Tibial nerve (tissue), 4 donors: ENCODE results near the gene ACKR2. TPM values are rescaled to one million over a fixed set of nuclear protein-coding genes. Genes with fewer than 3 reads are reported as not detected.
"Not testable (repeated sequence)": the region's sequence is repeated elsewhere in the genome, so short reads cannot be mapped to it uniquely, and the experiment has no call there.

Source experiments
- DNase-seq, 2 donors: peaks; one replicate each; pipeline ENCODE4 v3.0.0-alpha.2; 2019; ENCODE audit warnings: low spot score in 2 of 2
- H3K27ac ChIP-seq, 4 donors: fragments of 200-600 bp; sonication (generic) in 3 of 4; one replicate each; pipeline ENCODE4 v1.5.1; 2017 to 2019; ENCODE audit warnings: mild to moderate bottlenecking in 1 of 4
- H3K27me3 ChIP-seq, 2 donors: fragments of 200-600 bp; sonication (generic) in 1 of 2; one replicate each; pipeline versions ENCODE4 v1.5.1 to v1.6.0; 2017 to 2019
- H3K36me3 ChIP-seq, 3 donors: fragments of 200-600 bp; sonication (generic); one replicate each; pipeline ENCODE4 v1.5.1; 2018 to 2019
- H3K4me1 ChIP-seq, 4 donors: fragments of 200-600 bp; sonication (generic) in 3 of 4; one replicate each; pipeline ENCODE4 v1.5.1; 2017 to 2019
- H3K4me3 ChIP-seq, 4 donors: fragments of 200-600 bp; sonication (generic) in 3 of 4; one replicate each; pipeline ENCODE4 v1.5.1; 2017 to 2019; ENCODE audit warnings: mild to moderate bottlenecking in 1 of 4, moderate library complexity in 1 of 4
- H3K9me3 ChIP-seq, 4 donors: fragments of 200-600 bp; sonication (generic) in 3 of 4; one replicate each; pipeline ENCODE4 v1.5.1; 2017 to 2019
- CTCF ChIP-seq, 5 experiments: fragments of 200-600 bp in 3 of 5; fragments of 450-650 bp in 2 of 5; sonication (generic) in 3 of 5; IDR thresholded peaks; one replicate each; pipeline ENCODE4 v1.5.1; 2016 to 2019; ENCODE audit warnings: antibody characterized with exemption in 5 of 5, mild to moderate bottlenecking in 3 of 5, moderate library complexity in 2 of 5
- EP300 ChIP-seq, 2 donors: sonication (generic); formaldehyde crosslinking; IDR thresholded peaks; one replicate each; pipeline ENCODE4 v1.6.1; 2017; ENCODE audit warnings: antibody characterized with exemption in 2 of 2, mild to moderate bottlenecking in 1 of 2
- POLR2A ChIP-seq, 2 donors: fragments of 450-650 bp; IDR thresholded peaks; one replicate each; pipeline ENCODE4 v1.6.1; 2017; ENCODE audit warnings: antibody characterized with exemption in 2 of 2, mild to moderate bottlenecking in 2 of 2, moderate library complexity in 2 of 2
- WGBS, 2 donors: methylation state at CpG; one replicate each; pipeline ENCODE4 v1.1.5; 2018; 5-methylcytosine and 5-hydroxymethylcytosine counted together
- total RNA-seq, 4 donors: library from RNA; depleted of rRNA; stranded (reverse); fragments of >200 nt; gene quantifications; one replicate each; pipeline ENCODE4 v1.1.0, GENCODE V29; 2016

The ACKR2 gene
- total RNA-seq, 4 donors from 2014 or later, result 25.2 to 59.0 (median 38.6) TPM

- no peaks in the 10 kb centered on the region for H3K9me3 ChIP-seq
- H3K36me3 ChIP-seq, result no peaks in the 10 kb centered on the region
- peak overlapping the region; percentile 77 to 90 (median 86) for H3K27ac ChIP-seq
- no peak for DNase-seq
- WGBS, 2 donors, result 79 to 84% methylated on average over 9 of the region's 9 CpGs
- TF ChIP-seq POLR2A (IDR thresholded peaks at IDR 0.05), result no peak
- peaks cover 0 to 15% (median 2%) of the 10 kb centered on the region in 4 donors for H3K4me1 ChIP-seq
- H3K4me3 ChIP-seq, result peak overlapping the region in 3 of 4 donors; percentile 50 to 77 (median 64)
- no peaks in the 10 kb centered on the region for H3K27me3 ChIP-seq
Observed at GRCh38 chr3:42880183-42880582, 70.9 kb downstream of the ACKR2 start.

- TF ChIP-seq EP300 (IDR thresholded peaks at IDR 0.05) (peak; percentile 26 to 68), POLR2A (IDR thresholded peaks at IDR 0.05) (peak in 1 of 2 donors; percentile 18), CTCF (IDR thresholded peaks at IDR 0.05) (peak; percentile 83 to 98 (median 88))
- peaks cover 0 to 15% (median 2%) of the 10 kb centered on the region in 4 donors for H3K4me1 ChIP-seq
- peak; percentile 70 to 76 for DNase-seq
- no peaks in the 10 kb centered on the region for H3K9me3 ChIP-seq
- 2 to 6% methylated on average over 36 to 52 of the region's 61 CpGs for WGBS, 2 donors
- peak overlapping the region; percentile 50 to 77 (median 68) for H3K4me3 ChIP-seq
- H3K27me3 ChIP-seq, result no peaks in the 10 kb centered on the region
- no peaks in the 10 kb centered on the region for H3K36me3 ChIP-seq
- H3K27ac ChIP-seq, result peak overlapping the region; percentile 77 to 90 (median 86)
Observed at GRCh38 chr3:42880601-42881451, 71.6 kb downstream of the ACKR2 start.

- H3K36me3 ChIP-seq, H3K27me3 ChIP-seq, H3K4me3 ChIP-seq, H3K9me3 ChIP-seq, DNase-seq, H3K27ac ChIP-seq: not testable (repeated sequence)
- 75 to 84% methylated on average over 6 of the region's 6 CpGs for WGBS, 2 donors
- peaks cover 0 to 15% (median 2%) of the 10 kb centered on the region in 4 donors for H3K4me1 ChIP-seq
Observed at GRCh38 chr3:42883251-42883930, 74.1 kb downstream of the ACKR2 start.

GRCh38 chr3:42884324-42884723, 75.1 kb downstream of the ACKR2 start:
- no peaks in the 10 kb centered on the region for H3K27me3 ChIP-seq
- no peaks in the 10 kb centered on the region for H3K36me3 ChIP-seq
- no peak overlapping the region for H3K27ac ChIP-seq
- no peak overlapping the region for H3K4me3 ChIP-seq
- H3K4me1 ChIP-seq, result peaks cover 0 to 15% (median 2%) of the 10 kb centered on the region in 4 donors
- H3K9me3 ChIP-seq, result no peaks in the 10 kb centered on the region
- WGBS, 2 donors, result 76 to 86% methylated on average over 2 of the region's 2 CpGs
- no peak for DNase-seq
- TF ChIP-seq EP300 (IDR thresholded peaks at IDR 0.05), result no peak
- TF ChIP-seq CTCF (IDR thresholded peaks at IDR 0.05), result no peak
- no peak for TF ChIP-seq POLR2A (IDR thresholded peaks at IDR 0.05)

GRCh38 chr3:42886294-42886822, 77.1 kb downstream of the ACKR2 start:
- H3K9me3 ChIP-seq, result no peaks in the 10 kb centered on the region
- WGBS, 2 donors, result 72 to 88% methylated on average over 1 of the region's 1 CpG
- H3K27ac ChIP-seq, result no peak overlapping the region
- H3K36me3 ChIP-seq, result no peaks in the 10 kb centered on the region
- H3K4me3 ChIP-seq, result no peak overlapping the region
- no peaks in the 10 kb centered on the region for H3K27me3 ChIP-seq
- no peak for DNase-seq
- TF ChIP-seq EP300 (IDR thresholded peaks at IDR 0.05), result no peak
- H3K4me1 ChIP-seq, result peaks cover 0 to 5% (median under 1%) of the 10 kb centered on the region in 4 donors

- TF ChIP-seq CTCF (IDR thresholded peaks at IDR 0.05) (no peak), POLR2A (IDR thresholded peaks at IDR 0.05) (no peak), EP300 (IDR thresholded peaks at IDR 0.05) (no peak)
- Histone ChIP-seq H3K9me3 (no peaks in the 10 kb centered on the region), H3K4me1 (no peaks in the 10 kb centered on the region), H3K27me3 (no peaks in the 10 kb centered on the region), H3K36me3 (no peaks in the 10 kb centered on the region), H3K27ac (no peak overlapping the region), H3K4me3 (no peak overlapping the region)
- no peak for DNase-seq
- 74 to 90% methylated on average over 3 of the region's 3 CpGs for WGBS, 2 donors
Observed at GRCh38 chr3:42887084-42887483, 77.8 kb downstream of the ACKR2 start.
